ENCODE results near the gene ATG4D.
"Not testable (repeated sequence)": the region's sequence is repeated elsewhere in the genome, so short reads cannot be mapped to it uniquely, and the experiment has no call there.

ATG4D gene

DNA sequence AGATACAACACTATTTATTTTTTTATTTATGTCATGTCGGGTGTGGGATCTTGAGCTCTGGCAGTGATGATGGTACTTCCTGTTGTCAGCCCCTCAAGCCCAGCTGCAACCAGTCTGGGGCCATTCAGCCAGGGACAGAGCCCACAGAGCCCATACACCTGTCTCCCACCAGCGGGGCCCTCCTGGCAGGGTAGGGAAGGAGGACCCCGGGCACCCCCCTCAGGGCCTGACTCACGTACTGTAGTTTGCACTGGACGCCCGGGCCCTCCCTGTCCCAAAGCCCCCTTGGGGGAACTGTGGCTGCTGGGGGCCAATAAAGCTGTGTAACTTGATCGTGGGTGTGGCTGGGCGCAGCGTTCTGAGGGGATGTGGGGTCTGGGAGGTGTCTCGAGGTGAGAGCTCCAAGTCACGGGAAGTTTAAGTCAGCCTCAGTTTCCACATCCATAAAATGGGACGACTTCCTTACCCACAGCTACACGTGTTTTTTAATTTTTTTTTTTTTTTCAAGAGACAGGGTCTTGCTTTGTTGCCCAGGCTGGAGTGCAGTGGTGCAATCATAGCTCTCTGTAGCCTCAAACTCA lies 9.5 kb downstream of the ATG4D start:
- no peak for DNase-seq

DNA sequence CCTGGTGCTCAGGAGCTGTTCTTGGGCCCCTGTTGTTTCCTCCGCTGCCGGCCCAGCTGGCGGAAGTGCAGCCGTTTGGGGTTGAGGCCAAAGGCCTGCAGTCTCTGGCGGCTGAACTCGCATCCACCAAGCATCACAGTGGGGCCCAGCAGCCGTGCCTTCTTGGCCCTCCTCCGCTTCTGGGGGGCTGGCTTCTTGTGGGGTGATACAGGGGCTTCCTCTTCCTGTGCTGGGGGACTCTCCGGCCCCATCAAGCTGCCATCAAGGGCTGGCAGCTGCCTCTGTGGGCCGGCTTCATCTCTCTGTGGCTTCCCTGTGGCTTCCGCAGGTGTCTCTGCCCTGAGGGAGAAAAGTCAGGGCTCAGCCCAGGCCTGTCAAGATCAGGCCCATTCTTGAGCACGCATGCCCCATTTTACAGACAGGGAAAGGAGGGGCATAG lies 10.3 kb downstream of the ATG4D start:
- no peak for DNase-seq

DNA sequence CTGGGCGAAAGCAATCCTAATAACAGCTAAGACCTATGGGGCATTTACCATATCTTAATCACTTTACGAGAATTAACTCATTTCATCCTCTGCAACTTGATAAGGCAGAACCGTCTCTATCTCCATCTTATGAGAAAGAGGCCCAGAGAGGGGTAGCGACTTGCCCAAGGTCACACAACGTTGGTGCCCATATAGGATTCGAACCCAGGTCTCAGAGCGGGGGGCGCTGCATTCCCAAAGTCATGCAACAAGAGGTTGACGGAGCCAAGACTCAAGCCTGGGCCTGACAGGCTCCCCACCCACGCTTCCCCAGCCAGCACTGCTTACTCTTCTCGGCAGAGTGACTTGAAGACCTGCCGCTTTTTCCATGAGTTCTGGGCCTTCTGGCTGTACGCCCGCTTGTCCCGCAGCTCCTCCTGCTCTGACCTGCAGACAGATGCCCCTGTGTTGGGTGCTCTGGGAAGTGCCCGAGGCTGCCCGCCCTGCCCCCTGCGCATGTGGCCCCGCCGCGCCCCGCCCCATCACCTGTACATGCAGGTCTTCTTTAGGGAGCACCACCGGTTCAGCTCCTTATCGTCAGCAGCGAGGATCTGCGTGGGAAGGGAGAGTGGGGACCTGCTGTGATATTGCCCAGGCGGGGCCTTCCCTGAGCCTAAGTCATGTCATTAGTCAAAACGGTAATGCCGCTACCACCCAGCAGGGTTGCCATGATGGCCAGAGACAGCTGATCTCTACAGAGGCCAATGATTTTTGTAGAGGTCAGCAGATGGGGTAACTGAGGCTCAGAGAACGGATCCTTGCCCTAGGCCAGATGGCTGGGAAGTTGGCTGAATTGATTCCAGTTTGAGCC lies 11.3 kb downstream of the ATG4D start:
- no peak for DNase-seq

DNA sequence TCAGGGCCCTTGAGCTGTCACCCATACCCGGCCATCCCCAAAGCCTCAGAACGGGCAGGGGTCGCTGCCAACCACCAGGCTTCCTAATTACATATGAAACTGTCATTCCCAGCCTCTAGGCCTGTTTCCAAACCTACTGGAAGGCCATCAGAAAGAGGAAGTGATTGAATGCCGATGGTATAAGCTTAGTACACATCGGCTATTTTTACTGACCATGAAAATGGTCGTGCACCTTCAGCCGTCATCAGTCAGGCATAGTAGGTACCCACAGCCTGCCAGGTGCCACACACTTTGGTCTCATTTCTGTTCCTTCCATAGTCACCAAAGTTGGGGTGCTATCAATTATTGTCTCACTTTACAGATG lies 11.9 kb downstream of the ATG4D start:
- DNase-seq, result no peak

DNA sequence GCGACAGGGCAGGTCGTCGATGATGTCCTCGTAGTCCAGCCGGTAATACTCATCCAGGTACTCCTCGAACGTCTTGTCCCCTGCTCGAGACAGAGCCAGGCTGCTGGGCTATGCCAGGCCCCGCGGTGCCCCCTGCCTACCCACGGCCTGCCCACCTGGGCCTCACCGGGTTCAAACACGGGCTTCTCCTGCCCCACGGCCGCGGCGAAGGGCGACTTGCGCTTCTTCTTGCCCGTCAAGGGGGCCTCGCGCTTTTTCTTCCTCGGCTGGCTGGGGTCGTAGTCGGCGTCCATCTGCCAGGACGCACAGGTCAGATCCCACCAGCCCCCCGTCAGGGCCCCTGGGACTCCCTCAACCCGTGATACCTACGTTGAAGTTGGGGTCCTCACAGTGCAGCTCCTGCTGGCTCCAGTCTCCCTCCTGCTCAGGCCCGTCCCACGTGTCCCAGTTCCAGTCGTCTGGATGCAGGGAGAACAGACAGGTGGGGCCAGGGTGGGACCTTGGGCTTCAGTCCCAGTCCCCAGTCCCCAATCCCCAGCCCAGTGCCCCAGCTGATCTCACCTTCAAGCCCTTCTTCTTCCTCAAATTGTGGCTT lies 14.0 kb downstream of the ATG4D start:
- DNase-seq, result no peak

DNA sequence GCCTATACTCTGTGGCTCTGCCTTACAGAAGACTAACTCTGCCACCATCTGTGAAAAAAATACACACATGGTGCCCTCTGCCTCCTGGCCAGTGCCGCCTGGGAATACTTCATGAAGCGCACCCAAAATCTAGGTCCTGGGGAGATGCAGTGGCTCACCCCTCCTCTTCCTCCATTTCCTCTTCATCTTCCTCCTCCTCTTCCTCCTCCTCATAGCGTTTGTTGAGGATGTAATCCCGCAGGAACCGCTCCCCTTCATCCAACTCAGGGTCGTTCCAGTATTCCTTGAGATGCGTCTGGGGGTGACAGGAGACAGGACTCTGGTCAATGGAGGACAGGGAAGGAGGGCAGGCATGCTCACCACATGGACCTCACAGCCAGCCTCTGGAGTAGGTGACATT lies 16.4 kb downstream of the ATG4D start:
- DNase-seq, result no peak

DNA sequence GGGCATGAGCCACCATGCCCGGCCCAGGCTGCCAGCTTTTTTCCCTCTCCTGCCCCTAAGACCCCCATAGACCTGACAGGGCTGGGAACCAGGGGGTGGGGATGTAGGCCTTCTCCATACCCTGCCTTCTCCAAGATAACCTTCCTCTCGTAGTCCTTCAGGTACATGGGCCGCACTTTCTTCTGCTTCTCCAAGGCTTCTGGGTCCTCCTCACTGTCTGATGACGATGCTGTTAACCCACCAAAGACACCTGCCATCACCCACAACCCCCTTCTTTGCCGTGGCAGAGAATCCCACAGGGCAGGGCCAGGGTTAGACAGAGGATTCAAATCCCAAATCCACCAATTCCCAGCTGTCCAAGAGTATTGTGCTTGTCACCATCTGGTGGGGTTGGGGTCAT lies 18.9 kb downstream of the ATG4D start:
- DNase-seq, result no peak

DNA sequence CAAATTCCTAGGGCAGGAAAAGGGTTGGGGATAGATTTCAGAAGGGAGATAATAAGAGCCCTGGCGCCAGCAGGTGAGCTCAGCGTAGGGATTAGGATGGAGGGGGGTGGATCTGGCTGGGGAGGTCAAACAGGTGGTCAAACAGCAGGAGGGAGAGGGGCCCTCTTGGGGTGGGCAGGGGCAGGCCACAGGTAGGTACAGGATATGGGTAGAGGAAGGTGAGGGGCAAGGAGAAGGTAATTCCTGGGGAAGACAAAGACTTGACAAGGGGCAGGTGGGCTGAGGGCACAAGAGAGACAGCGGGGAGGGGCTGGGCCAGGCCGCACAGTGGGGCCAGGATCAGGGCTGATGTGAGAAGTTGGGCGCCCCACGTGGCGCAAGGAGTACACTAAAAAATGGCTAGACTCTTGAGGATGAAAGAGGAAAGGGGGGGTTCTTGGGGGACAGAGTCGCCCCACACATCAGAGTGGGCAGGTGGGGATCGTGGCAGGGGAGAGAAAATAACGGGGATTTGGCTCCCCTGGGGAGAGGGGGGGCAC lies 21.4 kb downstream of the ATG4D start:
- peak; percentile 39 for DNase-seq

DNA sequence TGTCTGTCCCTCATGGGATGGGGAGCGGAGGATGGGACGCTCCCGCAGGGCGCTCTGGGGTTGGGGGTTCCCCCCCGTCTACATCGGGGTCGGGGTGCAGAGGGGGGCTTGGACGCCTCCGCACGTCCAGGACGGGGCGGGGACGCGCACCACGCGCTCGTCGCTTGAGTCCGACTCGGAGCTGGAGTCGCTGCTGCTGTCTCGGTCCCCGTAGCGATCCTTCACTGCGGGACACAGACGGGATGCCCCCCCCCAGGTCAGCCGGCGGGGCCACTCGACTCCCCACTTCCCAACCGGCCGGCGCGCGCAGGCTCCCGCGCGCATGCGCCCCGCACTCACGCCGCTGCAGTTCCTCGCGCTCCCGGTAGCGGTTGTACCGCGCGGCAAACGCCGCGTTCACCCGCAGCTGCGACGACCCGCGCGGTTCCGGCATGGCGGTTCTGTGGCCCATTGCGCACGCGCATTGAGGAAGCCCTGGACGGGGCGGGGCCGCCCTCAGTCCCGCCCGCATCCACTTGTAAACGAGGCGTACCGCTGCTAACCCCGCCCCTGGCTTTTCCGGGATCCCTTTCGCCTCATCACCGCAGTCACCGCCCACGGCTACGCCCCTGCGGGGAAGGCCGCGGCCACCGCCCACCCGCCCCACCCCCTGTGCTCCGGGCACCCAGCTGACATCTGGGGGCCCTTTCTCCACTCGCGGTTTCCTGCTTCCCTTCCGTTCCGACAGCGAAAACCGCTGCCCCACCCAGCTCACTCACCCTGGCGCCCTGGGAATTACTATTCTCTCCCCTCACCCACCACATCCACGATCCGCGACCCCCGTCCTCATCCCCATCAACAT lies 22.1 kb downstream of the ATG4D start, which contains the start of gene KRI1:
TSS of gene KRI1 (minus strand) at position 444 of the 841 bp plus-strand sequence. CDS start at position 433, 11 bp downstream.
- DNase-seq, result peak; percentile 97

DNA sequence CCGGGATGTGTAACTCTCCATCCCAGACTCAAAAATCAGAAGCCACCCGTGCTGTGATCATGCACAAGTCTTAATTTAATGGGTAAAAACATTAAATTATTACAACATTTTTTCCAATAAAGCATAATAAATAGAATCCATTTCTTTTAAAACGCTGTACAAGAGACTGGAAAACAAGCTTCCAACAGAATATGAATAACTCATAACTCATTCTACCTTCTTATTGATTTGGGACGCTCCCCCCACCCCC lies 22.6 kb downstream of the ATG4D start:
- DNase-seq, result no peak

DNA sequence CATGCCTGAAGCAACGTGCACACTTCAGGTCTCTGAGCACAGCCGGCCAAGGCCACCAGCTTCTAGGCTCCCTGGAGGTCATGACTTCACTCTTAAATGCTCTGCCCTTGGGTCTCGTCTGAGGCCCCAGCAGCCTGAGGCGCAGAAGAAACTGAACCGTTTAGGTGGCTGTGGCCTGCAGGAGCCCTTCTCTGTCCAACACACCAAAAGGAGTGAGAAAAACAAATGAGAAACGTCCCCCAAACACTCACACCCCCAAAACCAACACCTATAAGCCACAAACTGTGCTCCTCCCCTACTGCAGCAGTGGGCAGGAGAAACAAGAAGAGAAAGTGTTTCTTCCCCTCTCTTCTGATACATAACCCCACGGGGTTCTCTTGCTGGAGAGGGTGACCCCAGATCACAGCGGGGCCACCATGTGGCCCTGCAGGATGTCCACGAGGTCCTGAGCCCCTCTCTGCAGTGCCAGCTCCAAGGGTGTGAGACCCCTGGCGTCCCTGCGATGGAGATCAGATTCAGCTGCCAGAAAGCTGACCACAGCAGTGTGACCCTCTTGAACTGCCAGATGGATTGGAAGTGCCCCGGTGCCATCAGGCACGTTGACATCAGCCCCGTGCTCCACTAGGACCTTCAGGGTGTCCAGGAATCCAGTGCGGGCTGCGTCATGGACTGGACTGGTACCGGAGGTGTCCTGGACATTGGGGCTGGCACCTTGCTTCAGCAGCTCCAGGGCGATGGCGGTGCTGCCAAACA lies 23.1 kb downstream of the ATG4D start:
- no peak for DNase-seq

DNA sequence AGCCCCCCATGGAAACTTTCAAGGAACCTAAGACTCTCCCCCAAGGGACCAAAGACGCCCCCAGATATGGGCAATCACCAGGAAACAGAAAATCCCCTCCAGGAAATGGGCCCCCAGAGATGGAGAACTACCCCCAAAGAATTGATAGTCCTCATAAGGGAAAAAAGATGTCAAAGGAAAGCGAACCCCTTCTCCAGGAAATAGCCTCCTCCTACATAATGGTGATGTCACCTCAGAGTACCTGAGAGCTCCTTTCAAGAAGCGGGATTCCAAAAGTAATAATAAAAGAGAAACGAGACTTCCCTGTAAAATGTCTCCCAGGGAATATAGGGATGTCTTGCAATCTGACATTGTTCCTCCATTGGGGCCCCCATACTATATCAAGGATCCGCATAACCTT lies 24.0 kb downstream of the ATG4D start:
- DNase-seq, result no peak

DNA sequence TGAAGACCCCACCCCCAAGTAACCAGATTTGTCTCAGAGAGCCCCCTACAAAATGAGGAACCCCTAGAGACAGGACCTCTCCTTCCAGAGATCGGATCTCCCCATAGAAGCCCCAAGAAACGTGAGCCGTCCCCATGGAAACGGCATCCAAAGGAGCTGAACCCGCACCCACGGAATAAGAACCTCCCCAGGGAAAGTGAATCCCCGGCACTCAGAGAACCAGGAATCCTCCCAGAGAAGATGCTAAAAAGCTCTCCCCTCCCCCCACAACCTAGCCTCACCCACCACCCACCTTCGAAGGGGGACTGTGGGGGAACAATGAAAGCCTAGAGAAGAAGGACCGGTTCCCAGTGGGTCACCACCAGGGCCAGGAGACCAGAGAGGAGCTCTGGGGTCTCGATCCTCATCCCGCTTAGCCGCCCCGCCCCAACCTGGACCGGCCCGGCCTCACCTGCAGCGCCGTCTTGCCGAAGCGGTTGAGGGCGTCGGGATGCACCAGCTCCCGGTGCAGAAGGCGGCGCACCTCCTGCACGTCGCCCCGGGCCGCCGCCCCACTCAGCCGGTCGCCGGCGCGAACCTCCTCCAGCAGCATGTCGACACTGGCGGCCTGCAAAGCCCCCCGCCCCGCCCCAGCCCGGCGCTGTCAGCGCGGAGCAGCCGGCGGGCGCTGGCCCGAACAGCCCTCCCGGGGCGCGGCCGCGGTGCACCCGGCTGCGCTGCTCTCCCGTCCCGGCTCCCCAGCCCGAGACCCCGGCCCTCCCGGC lies 24.5 kb downstream of the ATG4D start:
- DNase-seq, result no peak

DNA sequence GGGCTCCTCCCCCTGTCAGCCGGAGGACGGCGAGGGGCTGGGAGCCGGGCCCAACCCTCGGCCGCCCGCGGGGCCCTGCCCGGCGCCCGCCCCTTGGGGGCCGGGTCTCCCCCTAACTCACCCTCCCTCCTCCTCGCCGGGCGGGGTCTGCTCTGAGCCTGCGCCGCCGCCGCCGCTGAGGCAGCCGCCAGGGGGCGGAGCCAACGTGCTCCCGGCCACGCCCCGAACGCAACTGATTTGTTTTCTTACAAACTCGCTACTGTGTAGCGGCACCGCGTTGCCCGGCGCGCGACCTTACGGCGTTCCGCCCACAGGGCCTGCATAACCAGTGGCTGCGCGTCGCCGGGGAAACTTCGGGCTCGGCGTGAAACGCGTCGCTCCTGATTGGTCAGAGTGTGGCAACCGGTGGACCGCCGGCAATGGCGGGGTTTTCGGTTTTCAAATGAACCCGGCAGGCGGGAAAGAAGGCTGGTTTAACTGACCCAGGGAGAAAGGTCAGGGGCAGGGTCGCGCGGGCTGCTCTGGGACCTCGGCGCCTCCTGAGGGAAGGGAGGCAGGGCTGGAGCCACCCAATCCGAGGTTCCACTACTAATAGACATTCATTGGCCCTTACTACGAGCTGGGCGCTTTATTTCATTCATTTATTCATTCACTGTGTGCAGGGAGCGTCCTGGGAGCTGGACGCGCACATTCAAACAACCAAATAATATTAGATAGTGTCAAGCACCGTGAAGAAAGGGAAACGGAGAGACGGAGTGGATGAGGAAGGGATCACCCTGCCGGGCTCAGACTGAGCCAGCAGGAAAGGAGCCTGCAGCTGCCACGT lies 25.3 kb downstream of the ATG4D start, which contains the start of gene CDKN2D:
TSS of gene CDKN2D (minus strand) at position 154 of the 826 bp plus-strand sequence. CDS start 326 bp downstream, outside the sequence.
- DNase-seq, result peak; percentile 99

DNA sequence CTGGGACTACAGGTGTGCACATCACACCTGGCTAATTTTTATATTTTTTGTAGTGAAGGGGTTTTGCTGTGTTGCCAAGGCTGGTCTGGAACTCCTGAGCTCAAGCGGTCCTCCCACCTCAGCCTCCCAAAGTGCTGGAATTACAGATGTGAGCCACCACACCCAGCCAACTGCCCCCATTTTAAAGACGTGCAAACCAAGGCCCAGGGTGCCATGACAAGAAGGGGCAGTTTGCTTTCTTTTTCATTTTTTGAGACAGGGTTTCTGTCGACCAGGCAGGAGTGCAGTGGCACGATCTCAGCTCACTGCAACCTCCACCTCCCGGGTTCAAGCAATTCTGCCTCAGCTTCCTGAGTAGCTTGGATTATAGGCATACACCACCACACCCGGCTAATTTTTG lies 30.1 kb downstream of the ATG4D start:
- DNase-seq, result not testable (repeated sequence)

DNA sequence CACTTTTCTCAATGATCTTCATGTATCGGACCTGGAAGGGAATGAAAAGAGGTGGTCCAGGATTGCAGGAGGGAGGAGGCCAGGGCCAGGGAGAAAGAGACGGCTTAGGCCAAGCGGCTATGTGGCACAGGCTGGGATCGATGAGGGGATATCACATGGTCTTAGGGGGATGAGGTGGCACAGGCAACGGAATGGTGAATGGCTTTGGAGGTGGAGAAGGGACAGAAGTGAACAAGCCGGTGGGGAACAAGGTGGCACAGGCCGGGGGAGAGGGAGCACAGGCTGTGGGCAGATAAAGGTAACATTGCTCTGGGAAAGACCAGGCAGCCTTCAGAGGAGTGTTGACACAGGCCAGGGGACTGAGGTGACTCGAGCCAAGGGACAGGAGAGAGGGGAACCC lies 30.8 kb downstream of the ATG4D start:
- DNase-seq, result no peak

DNA sequence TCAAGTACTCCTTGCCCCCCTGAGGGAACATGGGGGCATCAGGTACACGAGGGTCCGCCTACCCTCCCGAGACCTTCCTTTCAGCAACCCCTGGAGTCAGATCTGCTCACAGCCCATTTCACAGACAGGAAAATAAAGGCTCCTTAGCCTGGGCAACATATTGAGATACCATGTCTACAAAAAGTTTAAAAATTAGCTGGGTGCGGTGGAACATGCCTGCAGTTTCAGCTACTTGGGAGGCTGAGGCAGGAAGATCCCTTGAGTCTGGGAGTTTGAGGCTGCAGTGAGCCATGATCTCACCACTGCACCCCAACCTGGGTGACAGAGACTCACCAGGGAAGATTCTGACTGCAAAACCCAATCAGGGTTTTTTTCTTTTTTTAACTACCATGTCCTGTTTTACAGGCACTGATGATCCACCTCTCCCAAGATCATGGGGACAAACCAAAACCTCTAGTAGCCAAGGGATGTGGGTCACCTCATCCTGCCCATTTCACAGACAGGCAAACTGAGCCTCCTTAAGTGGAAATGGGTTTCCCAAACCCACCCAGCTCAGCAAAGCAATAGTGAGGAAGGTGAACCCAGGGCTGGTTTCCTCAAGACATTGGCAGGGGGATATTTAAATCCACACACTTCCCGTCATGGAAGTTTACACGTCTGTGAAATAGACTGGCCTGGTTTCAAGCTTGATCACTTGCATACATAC lies 31.5 kb downstream of the ATG4D start:
- DNase-seq, result no peak

DNA sequence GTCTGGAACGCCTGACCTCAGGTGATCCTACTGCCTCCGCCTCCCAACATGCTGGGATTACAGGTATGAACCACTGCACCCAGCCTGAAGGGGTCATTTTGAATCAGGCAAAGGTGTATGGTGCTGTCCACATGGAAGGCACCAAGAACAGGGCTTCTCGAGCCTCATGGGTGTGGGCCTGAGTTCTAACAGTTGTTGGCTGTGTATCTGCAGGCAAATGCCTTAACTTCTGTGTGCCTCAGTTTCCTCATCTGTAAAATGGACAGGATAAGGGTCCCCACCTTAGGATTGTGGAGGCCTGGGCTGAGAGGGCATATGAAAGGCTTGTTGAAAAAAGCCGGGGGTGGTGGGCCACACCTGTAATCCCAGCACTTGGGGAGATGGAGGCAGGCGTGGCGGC lies 34.2 kb downstream of the ATG4D start:
- DNase-seq, result no peak

DNA sequence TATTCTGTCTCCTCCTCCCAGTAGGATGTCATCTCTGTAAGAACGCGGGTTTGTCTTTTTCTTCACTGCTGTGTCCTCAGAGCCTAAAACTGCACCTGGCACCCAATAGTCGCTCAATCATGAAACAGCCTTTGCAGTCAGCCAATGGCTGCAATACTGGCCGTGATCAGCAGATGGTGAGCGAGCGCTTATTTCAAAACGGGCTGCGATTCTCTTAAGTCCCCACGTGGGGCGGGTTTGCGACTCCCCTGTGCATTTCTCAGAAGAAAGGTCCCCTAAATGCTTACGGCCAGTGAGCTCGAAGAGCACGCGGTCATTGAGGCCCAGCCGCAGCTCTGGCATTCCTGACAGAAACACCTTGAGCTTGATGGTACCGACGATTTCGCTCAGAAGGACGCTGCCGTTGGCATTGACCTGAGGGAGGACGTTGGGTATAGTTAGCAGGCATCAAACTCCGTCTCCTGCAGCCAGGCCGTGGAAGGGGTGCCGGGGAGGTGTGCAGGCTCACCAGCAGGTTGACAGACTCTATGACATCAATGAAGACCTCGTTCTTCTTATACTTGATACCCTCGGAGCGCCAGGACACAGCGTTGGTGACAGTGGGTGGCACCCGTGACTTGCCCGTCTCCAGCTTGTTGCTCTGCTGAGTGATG lies 37.4 kb downstream of the ATG4D start:
- peak; percentile 91 for DNase-seq
